ENCODE measurements around the gene MBD6. TPM values are rescaled to one million over a fixed set of nuclear protein-coding genes. Genes with fewer than 3 reads are reported as not detected.
"Not testable (repeated sequence)": the region's sequence is repeated elsewhere in the genome, so short reads cannot be mapped to it uniquely, and the experiment has no call there.

MBD6 gene
- total and polyA plus RNA-seq, 3 experiments from 2014 or later = 4.2 to 54.7 (median 49.0) TPM

- H3K9me3 ChIP-seq (ENCODE audit: low read length); H3K4me3 ChIP-seq (ENCODE audit: low read length); H3K27me3 ChIP-seq (ENCODE audit: insufficient read depth, low read length, poor library complexity, severe bottlenecking); H3K27ac Mint-ChIP-seq; H3K9me3 Mint-ChIP-seq; H3K27me3 Mint-ChIP-seq; POLR2A ChIA-PET; DNase-seq; H3K27ac ChIP-seq (ENCODE audit: low read depth, low read length): not testable (repeated sequence)
- Histone ChIP-seq H3K4me1 (ENCODE audit: insufficient read depth, low read length) (peaks cover 14% of the 10 kb centered on the region), H3K36me3 (ENCODE audit: insufficient read depth, low read length) (peaks cover 54% of the 10 kb centered on the region)
- Mint-ChIP-seq H3K36me3 (peaks cover 8 to 83% (median 24%) of the 10 kb centered on the region in 3 donors), H3K4me1 (peaks cover 15 to 23% (median 19%) of the 10 kb centered on the region in 3 donors), H3K4me3 (peak overlapping the region in 1 of 7 donors; percentile 66)
- CTCF ChIA-PET = interaction anchor here (0.7 to 1.5 kb wide), 5 partner anchors 25 to 66 kb away, joined by 3 to 4 read pairs (median 3); partner anchors contain the start of gene GLI1
Measured at GRCh38 chr12:57514246-57514645, 8.4 kb upstream of the MBD6 start.

- DNase-seq = no peak
- Histone ChIP-seq H3K27me3 (ENCODE audit: insufficient read depth, low read length, poor library complexity, severe bottlenecking) (no peaks in the 10 kb centered on the region), H3K36me3 (ENCODE audit: insufficient read depth, low read length) (peaks cover 54% of the 10 kb centered on the region), H3K4me1 (ENCODE audit: insufficient read depth, low read length) (peaks cover 18% of the 10 kb centered on the region), H3K4me3 (ENCODE audit: low read length) (no peak overlapping the region), H3K9me3 (ENCODE audit: low read length) (no peaks in the 10 kb centered on the region), H3K27ac (ENCODE audit: low read depth, low read length) (no peak overlapping the region)
- H3K27ac Mint-ChIP-seq = peak overlapping the region in 1 of 8 donors; percentile 93
- ChIA-PET CTCF (interaction anchor here (0.7 to 1.5 kb wide), 5 partner anchors 24 to 66 kb away, joined by 3 to 4 read pairs (median 3); partner anchors contain the start of gene GLI1), POLR2A (interaction anchor here (0.5 to 1.0 kb wide), 2 partner anchors 35 to 301 kb away, joined by 6 to 7 read pairs; partner anchors contain the start of gene ARHGAP9)
- H3K36me3 Mint-ChIP-seq = peaks cover 8 to 81% (median 25%) of the 10 kb centered on the region in 3 donors
- no peaks in the 10 kb centered on the region for H3K27me3 Mint-ChIP-seq
- H3K9me3 Mint-ChIP-seq = no peaks in the 10 kb centered on the region
- H3K4me1 Mint-ChIP-seq = peaks cover 19 to 27% (median 25%) of the 10 kb centered on the region in 3 donors
- H3K4me3 Mint-ChIP-seq = no peak overlapping the region
Measured at GRCh38 chr12:57514720-57515407, 7.8 kb upstream of the MBD6 start.

GRCh38 chr12:57515408-57515933 is 7.2 kb upstream of the MBD6 start:
- Histone ChIP-seq H3K36me3 (ENCODE audit: insufficient read depth, low read length) (peaks cover 54% of the 10 kb centered on the region), H3K27me3 (ENCODE audit: insufficient read depth, low read length, poor library complexity, severe bottlenecking) (no peaks in the 10 kb centered on the region), H3K4me3 (ENCODE audit: low read length) (no peak overlapping the region), H3K9me3 (ENCODE audit: low read length) (no peaks in the 10 kb centered on the region), H3K27ac (ENCODE audit: low read depth, low read length) (no peak overlapping the region), H3K4me1 (ENCODE audit: insufficient read depth, low read length) (peaks cover 18% of the 10 kb centered on the region)
- DNase-seq = no peak
- Mint-ChIP-seq H3K4me1 (peaks cover 22 to 29% (median 27%) of the 10 kb centered on the region in 3 donors), H3K9me3 (no peaks in the 10 kb centered on the region), H3K27me3 (no peaks in the 10 kb centered on the region), H3K27ac (peak overlapping the region in 5 of 8 donors; percentile 11 to 93 (median 35)), H3K36me3 (peaks cover 8 to 83% (median 25%) of the 10 kb centered on the region in 3 donors), H3K4me3 (peak overlapping the region in 1 of 7 donors; percentile 46)
- CTCF ChIA-PET = interaction anchor here (1.3 kb wide), 1 partner anchor 39 kb away, joined by 4 read pairs; no protein-coding TSS in a partner anchor
- POLR2A ChIA-PET = interaction anchor here (0.5 to 1.0 kb wide), 2 partner anchors 36 to 302 kb away, joined by 6 to 7 read pairs; partner anchors contain the start of gene ARHGAP9

GRCh38 chr12:57515934-57516541 is 6.6 kb upstream of the MBD6 start:
- Mint-ChIP-seq H3K9me3 (no peaks in the 10 kb centered on the region), H3K4me1 (peaks cover 24 to 35% (median 29%) of the 10 kb centered on the region in 3 donors), H3K4me3 (peak overlapping the region in 1 of 7 donors; percentile 46), H3K27ac (peak overlapping the region; percentile 10 to 93 (median 30)), H3K27me3 (no peaks in the 10 kb centered on the region), H3K36me3 (peaks cover 8 to 83% (median 25%) of the 10 kb centered on the region in 3 donors)
- Histone ChIP-seq H3K27ac (ENCODE audit: low read depth, low read length) (no peak overlapping the region), H3K9me3 (ENCODE audit: low read length) (no peaks in the 10 kb centered on the region), H3K4me1 (ENCODE audit: insufficient read depth, low read length) (peaks cover 21% of the 10 kb centered on the region), H3K4me3 (ENCODE audit: low read length) (no peak overlapping the region), H3K27me3 (ENCODE audit: insufficient read depth, low read length, poor library complexity, severe bottlenecking) (no peaks in the 10 kb centered on the region), H3K36me3 (ENCODE audit: insufficient read depth, low read length) (peaks cover 54% of the 10 kb centered on the region)
- ChIA-PET CTCF (no interaction called here), POLR2A (interaction anchor here (0.5 to 1.0 kb wide), 2 partner anchors 26 to 1035 kb away, joined by 3 to 5 read pairs; no protein-coding TSS in a partner anchor)
- no peak for DNase-seq

GRCh38 chr12:57516617-57517153 is 5.9 kb upstream of the MBD6 start:
- H3K4me1 Mint-ChIP-seq = peaks cover 29 to 41% (median 35%) of the 10 kb centered on the region in 3 donors
- H3K9me3 ChIP-seq (ENCODE audit: low read length) = no peaks in the 10 kb centered on the region
- peak overlapping the region in 6 of 8 donors; percentile 13 to 93 (median 62) for H3K27ac Mint-ChIP-seq
- H3K27ac ChIP-seq (ENCODE audit: low read depth, low read length) = no peak overlapping the region
- no peaks in the 10 kb centered on the region for H3K27me3 ChIP-seq (ENCODE audit: insufficient read depth, low read length, poor library complexity, severe bottlenecking)
- CTCF ChIA-PET = interaction anchor here (1.3 kb wide), 1 partner anchor 54 kb away, joined by 3 read pairs; no protein-coding TSS in a partner anchor
- H3K4me3 ChIP-seq (ENCODE audit: low read length) = no peak overlapping the region
- peaks cover 48% of the 10 kb centered on the region for H3K36me3 ChIP-seq (ENCODE audit: insufficient read depth, low read length)
- H3K4me1 ChIP-seq (ENCODE audit: insufficient read depth, low read length) = peaks cover 27% of the 10 kb centered on the region
- no peaks in the 10 kb centered on the region for H3K9me3 Mint-ChIP-seq
- peaks cover 8 to 78% (median 22%) of the 10 kb centered on the region in 3 donors for H3K36me3 Mint-ChIP-seq
- POLR2A ChIA-PET = interaction anchor here (0.5 to 1.0 kb wide), 2 partner anchors 27 to 1036 kb away, joined by 3 to 5 read pairs; no protein-coding TSS in a partner anchor
- H3K4me3 Mint-ChIP-seq = peak overlapping the region in 1 of 7 donors; percentile 17
- no peaks in the 10 kb centered on the region for H3K27me3 Mint-ChIP-seq
- peak in 1 of 5 donors; percentile 19 for DNase-seq

- Mint-ChIP-seq H3K36me3 (peaks cover 7 to 76% (median 18%) of the 10 kb centered on the region in 3 donors), H3K27me3 (peaks cover 0 to 2% of the 10 kb centered on the region in 2 donors), H3K27ac (peak overlapping the region in 7 of 8 donors; percentile 50 to 93 (median 67)), H3K4me1 (peaks cover 34 to 46% (median 38%) of the 10 kb centered on the region in 3 donors), H3K4me3 (peak overlapping the region in 1 of 7 donors; percentile 75), H3K9me3 (peaks cover 0 to 2% (median 0%) of the 10 kb centered on the region in 5 donors)
- peak in 1 of 5 donors; percentile 27 for DNase-seq
- Histone ChIP-seq H3K9me3 (ENCODE audit: low read length) (no peaks in the 10 kb centered on the region), H3K27me3 (ENCODE audit: insufficient read depth, low read length, poor library complexity, severe bottlenecking) (no peaks in the 10 kb centered on the region), H3K27ac (ENCODE audit: low read depth, low read length) (no peak overlapping the region), H3K4me1 (ENCODE audit: insufficient read depth, low read length) (peaks cover 32% of the 10 kb centered on the region), H3K36me3 (ENCODE audit: insufficient read depth, low read length) (peaks cover 43% of the 10 kb centered on the region), H3K4me3 (ENCODE audit: low read length) (no peak overlapping the region)
- POLR2A ChIA-PET = interaction anchor here (1.0 kb wide), 1 partner anchor 27 kb away, joined by 3 read pairs; no protein-coding TSS in a partner anchor
- CTCF ChIA-PET = interaction anchor here (1.3 kb wide), 1 partner anchor 54 kb away, joined by 3 read pairs; no protein-coding TSS in a partner anchor
Measured at GRCh38 chr12:57517187-57517586, 5.4 kb upstream of the MBD6 start.

- Mint-ChIP-seq H3K27ac (peak overlapping the region in 7 of 8 donors; percentile 17 to 93 (median 54)), H3K4me3 (peak overlapping the region in 3 of 7 donors; percentile 37 to 75 (median 37)), H3K4me1 (peaks cover 35 to 48% (median 35%) of the 10 kb centered on the region in 3 donors), H3K36me3 (peaks cover 1 to 72% (median 15%) of the 10 kb centered on the region in 3 donors)
- DNase-seq = peak in 1 of 5 donors; percentile 29
- H3K9me3 ChIP-seq (ENCODE audit: low read length); H3K27ac ChIP-seq (ENCODE audit: low read depth, low read length); H3K9me3 Mint-ChIP-seq; H3K4me3 ChIP-seq (ENCODE audit: low read length); POLR2A ChIA-PET; H3K27me3 ChIP-seq (ENCODE audit: insufficient read depth, low read length, poor library complexity, severe bottlenecking); H3K27me3 Mint-ChIP-seq: not testable (repeated sequence)
- CTCF ChIA-PET = interaction anchor here (1.0 to 1.3 kb wide), 4 partner anchors 8 to 239 kb away, joined by 3 read pairs; no protein-coding TSS in a partner anchor
- H3K36me3 ChIP-seq (ENCODE audit: insufficient read depth, low read length) = peaks cover 40% of the 10 kb centered on the region
- H3K4me1 ChIP-seq (ENCODE audit: insufficient read depth, low read length) = peaks cover 34% of the 10 kb centered on the region
Measured at GRCh38 chr12:57517718-57518117, 4.9 kb upstream of the MBD6 start.

Measured in CD8-positive, alpha-beta memory T cell (primary cell).